Esophagus squamous epithelium (tissue), 5 donors: ENCODE data around the gene GTSE1. TPM values are rescaled to one million over a fixed set of nuclear protein-coding genes. Genes with fewer than 3 reads are reported as not detected.

Experiments
- DNase-seq: peaks from one replicate; lab custom pipeline; 2025; lab: John Stamatoyannopoulos, UW
- H3K27ac ChIP-seq, 4 donors: fragments of 200-600 bp; sonication (generic); one replicate each; pipeline ENCODE4 v1.5.1; 2016 to 2019; ENCODE audit warnings: mild to moderate bottlenecking in 1 of 4
- H3K27me3 ChIP-seq, 4 donors: fragments of 200-600 bp; sonication (generic); 1 replicate in 3 of 4; 2 replicates in 1 of 4; pipeline versions ENCODE4 v1.5.1 to v1.6.0; 2017 to 2021; ENCODE audit warnings: antibody characterized with exemption in 1 of 4
- H3K36me3 ChIP-seq, 3 donors: fragments of 200-600 bp; sonication (generic); one replicate each; pipeline ENCODE4 v1.5.1; 2016 to 2019
- H3K4me1 ChIP-seq, 3 donors: fragments of 200-600 bp; sonication (generic); one replicate each; pipeline ENCODE4 v1.5.1; 2017 to 2019
- H3K4me3 ChIP-seq, 4 donors: fragments of 200-600 bp; sonication (generic); 1 replicate in 3 of 4; 2 replicates in 1 of 4; pipeline ENCODE4 v1.5.1; 2016 to 2019; ENCODE audit warnings: mild to moderate bottlenecking in 2 of 4, moderate library complexity in 1 of 4
- H3K9me3 ChIP-seq, 3 donors: fragments of 200-600 bp; sonication (generic); one replicate each; pipeline ENCODE4 v1.5.1; 2016 to 2019
- CTCF ChIP-seq, 6 experiments: fragments of 450-650 bp in 4 of 6; fragments of 200-600 bp in 2 of 6; sonication (generic) in 2 of 6; IDR thresholded peaks; one replicate each; pipeline ENCODE4 v1.5.1; 2016 to 2019; ENCODE audit warnings: antibody characterized with exemption in 6 of 6, mild to moderate bottlenecking in 4 of 6, moderate library complexity in 4 of 6
- POLR2A ChIP-seq, 4 donors: fragments of 450-650 bp; IDR thresholded peaks; one replicate each; pipeline ENCODE4 v1.6.1; 2017; ENCODE audit warnings: antibody characterized with exemption in 4 of 4, mild to moderate bottlenecking in 4 of 4, moderate library complexity in 3 of 4
- WGBS, 2 donors: methylation state at CpG; one replicate each; pipeline ENCODE4 v1.1.5; 2018; 5-methylcytosine and 5-hydroxymethylcytosine counted together
- intact Hi-C: fragments of 100-400 bp; cut with DNase I; formaldehyde crosslinking; loops from one replicate; pipeline ENCODE4 v1.15.0; 2022
- total RNA-seq, 4 donors: library from RNA; depleted of rRNA; stranded (reverse); fragments of >200 nt; gene quantifications; one replicate each; pipeline ENCODE4 v1.1.0, GENCODE V29; 2016
- donor health status: DM: yes; HTN: yes; CAD: no.

GTSE1 gene
- total RNA-seq, 4 donors from 2014 or later, result 1.4 to 8.0 (median 3.4) TPM

GRCh38 chr22:46373159-46373558, 76.5 kb downstream of the GTSE1 start:
- Histone ChIP-seq H3K36me3 (peaks cover 0 to 38% (median 0%) of the 10 kb centered on the region in 3 donors), H3K27me3 (peaks cover 0 to 8% (median 0%) of the 10 kb centered on the region in 4 donors), H3K4me3 (no peak overlapping the region), H3K4me1 (peaks cover 19 to 70% (median 29%) of the 10 kb centered on the region in 3 donors), H3K27ac (peak overlapping the region; percentile 86 to 90 (median 87)), H3K9me3 (peaks cover 0 to 10% (median 8%) of the 10 kb centered on the region in 3 donors)
- DNase-seq, result no peak
- 25 to 29% methylated on average over 1 to 2 of the region's 8 CpGs for WGBS, 2 donors
- TF ChIP-seq POLR2A (IDR thresholded peaks at IDR 0.05) (no peak), CTCF (IDR thresholded peaks at IDR 0.05) (no peak)
- intact Hi-C loops, result no loop called here

GRCh38 chr22:46373921-46374662, 77.4 kb downstream of the GTSE1 start:
- Histone ChIP-seq H3K27me3 (peaks cover 0 to 8% (median 0%) of the 10 kb centered on the region in 4 donors), H3K36me3 (peaks cover 0 to 37% (median 0%) of the 10 kb centered on the region in 3 donors), H3K27ac (peak overlapping the region; percentile 86 to 90 (median 87)), H3K4me1 (peaks cover 19 to 78% (median 33%) of the 10 kb centered on the region in 3 donors), H3K9me3 (peaks cover 0 to 10% (median 8%) of the 10 kb centered on the region in 3 donors), H3K4me3 (peak overlapping the region in 3 of 4 donors; percentile 29 to 31 (median 30))
- TF ChIP-seq CTCF (IDR thresholded peaks at IDR 0.05), result no peak
- no peak for TF ChIP-seq POLR2A (IDR thresholded peaks at IDR 0.05)
- DNase-seq, result no peak
- intact Hi-C loops, result no loop called here
- 29 to 36% methylated on average over 11 to 25 of the region's 31 CpGs for WGBS, 2 donors

GRCh38 chr22:46374663-46375474, 78.2 kb downstream of the GTSE1 start:
- WGBS, 2 donors, result 42 to 56% methylated on average over 8 to 14 of the region's 38 CpGs
- no peak for DNase-seq
- peaks cover 0 to 10% (median 8%) of the 10 kb centered on the region in 3 donors for H3K9me3 ChIP-seq
- H3K36me3 ChIP-seq, result peaks cover 0 to 37% (median 0%) of the 10 kb centered on the region in 3 donors
- peak in 1 of 6 experiments; percentile 4 for TF ChIP-seq CTCF (IDR thresholded peaks at IDR 0.05)
- no peak for TF ChIP-seq POLR2A (IDR thresholded peaks at IDR 0.05)
- H3K4me1 ChIP-seq, result peaks cover 19 to 74% (median 33%) of the 10 kb centered on the region in 3 donors
- H3K27ac ChIP-seq, result peak overlapping the region; percentile 86 to 90 (median 87)
- peak overlapping the region; percentile 15 to 31 (median 30) for H3K4me3 ChIP-seq
- intact Hi-C loops, result no loop called here
- peaks cover 0 to 8% (median 0%) of the 10 kb centered on the region in 4 donors for H3K27me3 ChIP-seq

GRCh38 chr22:46376111-46376510, 79.4 kb downstream of the GTSE1 start:
- peak overlapping the region in 2 of 4 donors; percentile 13 to 28 for H3K4me3 ChIP-seq
- intact Hi-C loops, result no loop called here
- peaks cover 0 to 49% (median 0%) of the 10 kb centered on the region in 3 donors for H3K36me3 ChIP-seq
- WGBS, 2 donors, result 91 to 98% methylated on average over 3 of the region's 3 CpGs
- H3K27me3 ChIP-seq, result peaks cover 0 to 8% (median 0%) of the 10 kb centered on the region in 4 donors
- TF ChIP-seq POLR2A (IDR thresholded peaks at IDR 0.05) (no peak), CTCF (IDR thresholded peaks at IDR 0.05) (no peak)
- DNase-seq, result no peak
- H3K9me3 ChIP-seq, result peaks cover 0 to 10% (median 8%) of the 10 kb centered on the region in 3 donors
- H3K4me1 ChIP-seq, result peaks cover 19 to 66% (median 33%) of the 10 kb centered on the region in 3 donors
- peak overlapping the region; percentile 28 to 90 (median 86) for H3K27ac ChIP-seq
